T-helper 1 cell treated with Interleukin-12 subunit alpha and Interleukin-12 subunit beta and Interleukin-4 antibody, amounts not matched to agents 30 μg/mL and 1 μg/mL, for 36 hours (primary cell): ENCODE measurements around the gene KCNMB2.

Experiments used
- H3K27ac Mint-ChIP-seq: one replicate; pipeline ENCODE4 v1.8.0; 2021; ENCODE audit warnings: mild to moderate bottlenecking, mixed read lengths
- H3K27me3 Mint-ChIP-seq: one replicate; pipeline ENCODE4 v1.8.0; 2021; ENCODE audit warnings: low read depth, mixed read lengths
- H3K36me3 Mint-ChIP-seq: one replicate; pipeline ENCODE4 v1.8.0; 2021; ENCODE audit warnings: low read depth, mixed read lengths
- H3K4me1 Mint-ChIP-seq: one replicate; pipeline ENCODE4 v1.8.0; 2021; ENCODE audit warnings: low read depth, mixed read lengths
- H3K4me3 Mint-ChIP-seq: one replicate; pipeline ENCODE4 v1.8.0; 2021; ENCODE audit warnings: mild to moderate bottlenecking, moderate library complexity, mixed read lengths
- H3K9me3 Mint-ChIP-seq: one replicate; pipeline ENCODE4 v1.8.0; 2021; ENCODE audit warnings: mixed read lengths

The KCNMB2 gene

DNA sequence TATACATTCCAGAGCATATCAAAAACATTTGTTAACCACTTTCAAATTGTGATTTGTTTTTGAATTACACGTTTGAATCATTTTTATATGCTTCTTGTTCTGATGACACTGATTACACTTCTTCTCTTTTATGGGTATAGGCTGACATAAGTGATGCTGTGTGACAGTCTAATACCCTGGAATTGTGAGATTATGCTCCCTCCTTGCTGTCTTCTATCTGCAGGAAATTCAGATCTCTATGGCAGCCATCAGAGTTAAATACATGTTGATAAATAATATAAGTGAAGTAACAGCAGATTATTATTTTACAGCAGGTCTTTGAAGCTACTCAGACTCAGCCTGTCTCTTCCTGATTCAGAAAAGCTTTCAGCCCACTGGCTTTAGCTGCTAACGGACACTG lies 286.5 kb downstream of the KCNMB2 start:
- Mint-ChIP-seq H3K9me3 (no peaks in the 10 kb centered on the region), H3K4me1 (peaks cover 2% of the 10 kb centered on the region), H3K27me3 (no peaks in the 10 kb centered on the region), H3K27ac (no peak overlapping the region), H3K4me3 (no peak overlapping the region), H3K36me3 (no peaks in the 10 kb centered on the region)

DNA sequence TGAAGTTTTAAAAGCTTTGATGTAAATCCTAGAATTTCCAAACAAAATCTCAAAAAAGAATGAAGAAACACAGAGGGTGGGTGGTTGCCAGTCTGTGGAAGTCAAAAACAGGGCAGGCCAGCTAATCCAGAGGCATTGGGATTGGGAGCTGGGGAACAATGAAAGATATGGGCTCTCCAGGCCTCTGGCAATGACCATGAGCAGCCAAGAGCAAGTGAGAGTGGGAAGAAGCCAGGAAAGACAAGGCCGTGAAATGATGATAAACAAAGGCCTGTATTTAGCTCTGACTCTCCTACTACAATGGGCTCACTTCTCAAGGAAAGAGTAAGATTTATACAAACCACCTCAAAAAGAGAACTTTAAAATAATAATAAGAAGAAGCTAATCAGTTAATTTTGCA lies 286.9 kb downstream of the KCNMB2 start:
- Mint-ChIP-seq H3K27ac (no peak overlapping the region), H3K27me3 (no peaks in the 10 kb centered on the region), H3K4me3 (no peak overlapping the region), H3K36me3 (no peaks in the 10 kb centered on the region), H3K4me1 (peaks cover 2% of the 10 kb centered on the region), H3K9me3 (no peaks in the 10 kb centered on the region)

- Mint-ChIP-seq H3K9me3 (no peaks in the 10 kb centered on the region), H3K4me1 (peaks cover 2% of the 10 kb centered on the region), H3K36me3 (no peaks in the 10 kb centered on the region), H3K4me3 (no peak overlapping the region), H3K27me3 (no peaks in the 10 kb centered on the region), H3K27ac (no peak overlapping the region)
Measured at GRCh38 chr3:178823591-178824246, 287.5 kb downstream of the KCNMB2 start.

- H3K27me3 Mint-ChIP-seq: no peaks in the 10 kb centered on the region
Measured at GRCh38 chr3:178826435-178827123, 290.3 kb downstream of the KCNMB2 start.

GRCh38 chr3:178827285-178827856 lies 291.1 kb downstream of the KCNMB2 start:
- no peaks in the 10 kb centered on the region for H3K36me3 Mint-ChIP-seq
- peaks cover 2% of the 10 kb centered on the region for H3K4me1 Mint-ChIP-seq
- H3K27ac Mint-ChIP-seq: no peak overlapping the region
- no peak overlapping the region for H3K4me3 Mint-ChIP-seq
- H3K27me3 Mint-ChIP-seq: no peaks in the 10 kb centered on the region
- H3K9me3 Mint-ChIP-seq: no peaks in the 10 kb centered on the region

More at GRCh38 chr3:178826435-178827123, 290.3 kb downstream of the KCNMB2 start:
- Mint-ChIP-seq H3K9me3 (no peaks in the 10 kb centered on the region), H3K36me3 (no peaks in the 10 kb centered on the region), H3K4me1 (peaks cover 2% of the 10 kb centered on the region), H3K27ac (no peak overlapping the region), H3K4me3 (no peak overlapping the region)

- Mint-ChIP-seq H3K36me3 (no peaks in the 10 kb centered on the region), H3K27me3 (no peaks in the 10 kb centered on the region), H3K9me3 (no peaks in the 10 kb centered on the region), H3K4me3 (no peak overlapping the region), H3K4me1 (no peaks in the 10 kb centered on the region), H3K27ac (no peak overlapping the region)
Measured at GRCh38 chr3:178833695-178834094, 297.5 kb downstream of the KCNMB2 start.

GRCh38 chr3:178835033-178835432 lies 298.8 kb downstream of the KCNMB2 start:
- no peaks in the 10 kb centered on the region for H3K36me3 Mint-ChIP-seq
- no peaks in the 10 kb centered on the region for H3K9me3 Mint-ChIP-seq
- no peaks in the 10 kb centered on the region for H3K27me3 Mint-ChIP-seq
- no peak overlapping the region for H3K4me3 Mint-ChIP-seq
- no peaks in the 10 kb centered on the region for H3K4me1 Mint-ChIP-seq
- no peak overlapping the region for H3K27ac Mint-ChIP-seq

- H3K4me3 Mint-ChIP-seq: no peak overlapping the region
- no peaks in the 10 kb centered on the region for H3K4me1 Mint-ChIP-seq
- no peaks in the 10 kb centered on the region for H3K9me3 Mint-ChIP-seq
- H3K36me3 Mint-ChIP-seq: no peaks in the 10 kb centered on the region
- H3K27ac Mint-ChIP-seq: no peak overlapping the region
- H3K27me3 Mint-ChIP-seq: no peaks in the 10 kb centered on the region
Measured at GRCh38 chr3:178837512-178837911, 301.3 kb downstream of the KCNMB2 start.

DNA sequence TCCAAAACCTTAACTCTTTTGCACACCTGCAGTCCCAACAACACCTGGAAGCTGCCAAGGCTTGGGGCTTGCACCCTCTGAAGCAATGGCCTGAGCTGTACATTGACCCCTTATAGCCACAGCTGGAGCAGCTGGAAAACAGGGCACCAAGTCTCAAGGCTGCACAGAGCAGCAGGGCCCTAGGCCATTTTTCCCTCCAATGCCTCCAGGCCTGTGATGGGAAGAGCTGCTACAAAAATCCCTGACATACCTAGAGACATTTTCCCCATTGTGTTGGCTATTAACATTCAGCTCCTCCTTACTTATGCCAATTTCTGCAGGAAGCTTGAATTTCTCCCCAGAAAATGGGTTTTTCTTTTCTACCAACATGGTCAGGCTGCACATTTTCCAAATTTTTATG lies 304.4 kb downstream of the KCNMB2 start:
- no peaks in the 10 kb centered on the region for H3K27me3 Mint-ChIP-seq
- no peaks in the 10 kb centered on the region for H3K4me1 Mint-ChIP-seq
- H3K9me3 Mint-ChIP-seq: no peaks in the 10 kb centered on the region
- H3K27ac Mint-ChIP-seq: no peak overlapping the region
- H3K4me3 Mint-ChIP-seq: no peak overlapping the region
- H3K36me3 Mint-ChIP-seq: no peaks in the 10 kb centered on the region

- no peaks in the 10 kb centered on the region for H3K4me1 Mint-ChIP-seq
- H3K27ac Mint-ChIP-seq: no peak overlapping the region
- no peaks in the 10 kb centered on the region for H3K36me3 Mint-ChIP-seq
- no peaks in the 10 kb centered on the region for H3K27me3 Mint-ChIP-seq
- no peak overlapping the region for H3K4me3 Mint-ChIP-seq
- no peaks in the 10 kb centered on the region for H3K9me3 Mint-ChIP-seq
Measured at GRCh38 chr3:178841011-178841410, 304.8 kb downstream of the KCNMB2 start.

DNA sequence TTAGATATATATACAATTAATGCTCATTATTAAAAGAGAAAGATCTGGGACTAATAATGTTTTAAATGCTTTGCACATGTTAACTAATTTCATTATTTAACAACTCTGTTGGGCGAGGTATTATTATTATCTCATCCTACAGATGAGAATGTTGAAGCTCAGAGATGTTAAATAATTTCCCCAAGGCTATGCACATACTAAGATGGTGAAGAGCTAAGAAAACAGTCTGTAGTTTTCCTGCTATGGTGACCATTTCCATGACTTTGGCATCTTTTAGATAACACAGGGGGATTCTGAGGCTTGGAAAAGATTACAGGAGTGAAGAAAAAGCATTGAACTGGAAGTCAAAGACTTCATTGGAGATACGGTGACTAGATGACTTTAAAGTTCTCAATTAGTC lies 308.7 kb downstream of the KCNMB2 start:
- Mint-ChIP-seq H3K27me3 (no peaks in the 10 kb centered on the region), H3K9me3 (no peaks in the 10 kb centered on the region), H3K4me1 (no peaks in the 10 kb centered on the region), H3K36me3 (no peaks in the 10 kb centered on the region), H3K27ac (no peak overlapping the region), H3K4me3 (no peak overlapping the region)

DNA sequence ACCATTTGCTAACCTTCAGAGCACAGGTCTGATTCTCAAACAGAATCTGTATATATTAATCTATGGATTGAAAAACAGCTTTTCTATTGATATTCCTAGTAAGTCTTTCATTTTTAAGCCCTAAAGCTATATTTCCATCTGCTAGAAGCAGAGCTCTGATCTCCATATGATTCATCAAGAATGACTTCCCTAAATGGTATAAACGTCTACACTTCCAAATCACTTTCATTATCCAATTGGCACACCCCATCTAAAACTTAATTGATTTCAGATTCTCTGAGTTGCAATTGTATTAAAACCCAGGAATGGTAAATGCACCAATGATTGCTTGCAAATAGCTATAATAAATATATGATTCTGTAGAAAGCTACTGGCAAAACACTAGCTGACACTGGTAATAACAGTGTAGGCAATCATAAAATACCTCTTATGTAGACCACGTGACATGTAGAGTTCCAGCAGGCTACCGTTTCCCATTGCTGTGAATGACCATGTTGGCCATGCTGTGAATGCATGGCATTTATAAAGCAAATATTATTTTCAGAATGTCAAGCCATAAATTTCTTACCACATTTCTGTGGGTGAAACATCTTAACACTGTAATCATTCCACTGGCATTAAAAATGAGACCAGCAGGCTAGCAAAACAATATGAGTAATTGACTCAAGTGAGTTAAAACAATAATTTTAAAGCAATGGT lies 309.3 kb downstream of the KCNMB2 start:
- Mint-ChIP-seq H3K4me1 (no peaks in the 10 kb centered on the region), H3K4me3 (no peak overlapping the region), H3K9me3 (no peaks in the 10 kb centered on the region), H3K36me3 (no peaks in the 10 kb centered on the region), H3K27me3 (no peaks in the 10 kb centered on the region), H3K27ac (no peak overlapping the region)

DNA sequence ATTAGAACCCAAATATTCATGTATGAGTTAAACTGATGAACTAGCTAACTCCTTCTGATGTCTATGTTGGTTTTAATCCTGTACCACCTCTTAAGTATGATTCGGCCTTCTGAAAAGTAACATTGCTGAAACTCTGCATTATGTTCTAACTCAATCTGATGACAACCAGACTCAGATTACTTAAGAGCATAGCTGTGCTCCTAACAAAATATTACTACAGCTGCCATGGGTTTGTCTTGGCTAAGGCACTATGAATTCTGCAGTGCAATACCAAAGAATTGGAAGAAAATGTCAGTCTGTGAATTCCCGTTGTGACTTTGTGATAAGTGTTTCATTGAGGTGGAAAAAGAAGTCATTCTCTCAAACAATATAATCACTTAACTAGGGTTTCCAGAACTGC lies 311.0 kb downstream of the KCNMB2 start:
- no peak overlapping the region for H3K4me3 Mint-ChIP-seq
- H3K4me1 Mint-ChIP-seq: no peaks in the 10 kb centered on the region
- H3K36me3 Mint-ChIP-seq: no peaks in the 10 kb centered on the region
- no peak overlapping the region for H3K27ac Mint-ChIP-seq
- no peaks in the 10 kb centered on the region for H3K27me3 Mint-ChIP-seq
- no peaks in the 10 kb centered on the region for H3K9me3 Mint-ChIP-seq

DNA sequence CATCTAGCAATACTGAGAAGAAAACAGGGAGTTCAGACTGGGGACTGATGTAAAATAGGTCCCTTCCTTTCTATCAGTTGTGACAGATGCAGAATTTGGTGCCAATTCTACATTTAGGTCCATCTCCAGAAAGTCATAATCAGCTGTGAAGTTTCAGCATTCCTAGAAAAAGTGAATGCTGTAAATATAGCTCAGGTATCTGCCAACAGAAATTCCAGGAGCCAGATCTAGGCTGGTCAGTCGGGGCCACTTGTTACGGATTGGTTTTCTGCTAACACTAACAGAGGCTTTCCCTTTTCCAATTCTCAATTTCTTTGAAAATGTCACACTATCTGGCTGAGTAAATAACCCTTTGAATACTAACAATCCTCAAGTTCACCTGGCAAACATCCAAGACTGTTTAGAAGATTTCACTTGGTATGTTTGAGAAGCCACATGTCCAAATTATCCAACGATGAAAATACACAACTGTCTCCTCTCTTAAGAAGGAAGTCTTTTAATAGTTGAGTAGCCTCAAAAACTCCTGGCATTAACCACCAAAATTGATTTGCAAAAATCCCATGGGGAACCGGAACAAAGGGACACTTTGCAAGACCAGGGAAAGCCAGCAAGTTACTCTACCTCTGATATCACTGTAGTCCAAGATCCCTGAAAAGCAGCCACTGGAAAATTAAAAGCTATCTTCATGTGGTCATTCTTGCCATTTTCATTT lies 313.1 kb downstream of the KCNMB2 start:
- Mint-ChIP-seq H3K36me3 (no peaks in the 10 kb centered on the region), H3K9me3 (no peaks in the 10 kb centered on the region), H3K27ac (no peak overlapping the region), H3K27me3 (no peaks in the 10 kb centered on the region), H3K4me3 (no peak overlapping the region), H3K4me1 (no peaks in the 10 kb centered on the region)
